SK-N-SH (cell line): ENCODE data around the gene KDM4C. TPM values are rescaled to one million over a fixed set of nuclear protein-coding genes. Genes with fewer than 3 reads are reported as not detected.
A peak's percentile ranks its signal among the peaks of the same experiment; 100 is the strongest.

Source experiments
- CTCF ChIA-PET: fragments of 300-600, 350-600 bp; formaldehyde crosslinking; extraction: SDS; loops from one replicate; lab custom pipeline; 2021; lab: Yijun Ruan, JAX
- POLR2A ChIA-PET: fragments of 350-600 bp; sonication (Branson Sonifier 250); formaldehyde crosslinking; extraction: SDS; loops from one replicate; lab custom pipeline; 2020; ENCODE audit warnings: antibody characterized with exemption, inconsistent platforms; lab: Yijun Ruan, JAX
- DNase-seq: peaks from one replicate; pipeline ENCODE4 v3.0.0; 2012
- H2AFZ ChIP-seq: fragments of 200-600 bp; sonication (generic); 2 replicates; pipeline ENCODE4 v1.8.1; 2016; ENCODE audit warnings: antibody characterized with exemption, mild to moderate bottlenecking, low read depth
- H3F3A ChIP-seq: fragments of 200-600 bp; sonication (generic); replicated peaks from 2 replicates; pipeline ENCODE3; 2016; ENCODE audit warnings: antibody characterized with exemption, mild to moderate bottlenecking; ENCODE audit not compliant: insufficient read depth
- H3K27ac ChIP-seq, 2 experiments: fragments of 200-500 bp in 1 of 2; fragments of 200-600 bp in 1 of 2; sonication (Bioruptor generic) in 1 of 2; sonication (generic), shearing (Covaris generic) in 1 of 2; 2 replicates each; pipeline versions ENCODE4 v1.5.1 to v1.6.1; 2014 to 2016; ENCODE audit warnings: low read depth in 2 of 2, inconsistent platforms in 1 of 2, low read length in 1 of 2, mild to moderate bottlenecking in 1 of 2, mixed read lengths in 1 of 2
- H3K27me3 ChIP-seq: fragments of 200-600 bp; sonication (generic), shearing (Covaris generic); 2 replicates; pipeline ENCODE4 v1.6.1; 2016; ENCODE audit warnings: mixed run types; ENCODE audit not compliant: insufficient read depth
- H3K36me3 ChIP-seq, 2 experiments: fragments of 200-500 bp in 1 of 2; fragments of 200-600 bp in 1 of 2; sonication (Bioruptor generic) in 1 of 2; sonication (generic) in 1 of 2; replicated peaks in 1 of 2; 2 replicates each; pipeline versions ENCODE3 to v1.5.1; 2014 to 2016; ENCODE audit warnings: low read length in 1 of 2, mild to moderate bottlenecking in 1 of 2; ENCODE audit not compliant: insufficient read depth in 2 of 2, control insufficient read depth in 1 of 2
- H3K4me1 ChIP-seq, 2 experiments: fragments of 200-500 bp in 1 of 2; fragments of 200-600 bp in 1 of 2; sonication (Bioruptor generic) in 1 of 2; sonication (generic), shearing (Covaris generic) in 1 of 2; 2 replicates each; pipeline versions ENCODE4 v1.5.1 to v1.6.1; 2014 to 2016; ENCODE audit warnings: low read depth in 1 of 2, low read length in 1 of 2, mixed run types in 1 of 2; ENCODE audit not compliant: insufficient read depth in 2 of 2, control insufficient read depth in 1 of 2
- H3K4me2 ChIP-seq: fragments of 200-600 bp; sonication (generic), shearing (Covaris generic); 2 replicates; pipeline ENCODE4 v1.6.1; 2017; ENCODE audit warnings: mixed run types
- H3K4me3 ChIP-seq, 2 experiments: fragments of 200-500 bp in 1 of 2; fragments of 200-600 bp in 1 of 2; sonication (Bioruptor generic) in 1 of 2; sonication (generic), shearing (Covaris generic) in 1 of 2; 2 replicates each; pipeline versions ENCODE4 v1.5.1 to v1.8.1; 2014 to 2016; ENCODE audit warnings: low read depth in 2 of 2, inconsistent platforms in 1 of 2, low read length in 1 of 2, mild to moderate bottlenecking in 1 of 2, mixed read lengths in 1 of 2, moderate library complexity in 1 of 2
- H3K79me2 ChIP-seq: fragments of 200-600 bp; sonication (generic); 2 replicates; pipeline ENCODE4 v1.8.1; 2017; ENCODE audit warnings: mild to moderate bottlenecking; ENCODE audit not compliant: insufficient read depth
- H3K9ac ChIP-seq: fragments of 200-600 bp; sonication (generic); 2 replicates; pipeline ENCODE4 v1.6.1; 2017; ENCODE audit warnings: mixed run types
- H3K9me2 ChIP-seq: fragments of 200-600 bp; sonication (generic); 2 replicates; pipeline ENCODE4 v1.6.1; 2017; ENCODE audit warnings: mixed run types
- H3K9me3 ChIP-seq: fragments of 200-600 bp; sonication (generic); 2 replicates; pipeline ENCODE4 v1.6.1; 2017; ENCODE audit warnings: mixed run types, mild to moderate bottlenecking, moderate library complexity
- H4K20me1 ChIP-seq: fragments of 200-600 bp; sonication (generic); 2 replicates; pipeline ENCODE4 v1.6.1; 2017; ENCODE audit warnings: mild to moderate bottlenecking, mixed run types; ENCODE audit not compliant: insufficient read depth
- ELF1 ChIP-seq: IDR thresholded peaks from 2 replicates; pipeline ENCODE4 v1.4.0; 2012
- EZH2phosphoT487 ChIP-seq: fragments of 200-600 bp; sonication (generic); IDR thresholded peaks from 2 replicates; pipeline ENCODE4 v1.6.1; 2017; ENCODE audit warnings: low read depth, mixed run types, mild to moderate bottlenecking, antibody characterized with exemption, moderate library complexity, borderline replicate concordance
- FOSL2 ChIP-seq: IDR thresholded peaks from 2 replicates; pipeline ENCODE4 v1.4.0; 2012; ENCODE audit warnings: low read depth, mild to moderate bottlenecking, moderate library complexity, borderline replicate concordance
- FOXM1 ChIP-seq: IDR thresholded peaks from 2 replicates; pipeline ENCODE4 v1.4.0; 2012; ENCODE audit warnings: low read depth, mild to moderate bottlenecking
- GABPA ChIP-seq: IDR thresholded peaks from 2 replicates; pipeline ENCODE4 v1.4.0; 2012; ENCODE audit warnings: low read depth, mild to moderate bottlenecking
- GATA2 ChIP-seq: sonication (generic); formaldehyde crosslinking; IDR thresholded peaks from 2 replicates; pipeline ENCODE4 v1.5.0; 2020; ENCODE audit warnings: mild to moderate bottlenecking, missing genetic modification reagents
- IRF3 ChIP-seq: fragments of 150-350 bp; IDR thresholded peaks from 2 replicates; pipeline ENCODE4 v1.6.1; 2016; ENCODE audit warnings: mild to moderate bottlenecking, low read depth, low read length
- JUND ChIP-seq: IDR thresholded peaks from 2 replicates; pipeline ENCODE4 v1.4.0; 2012
- MEF2A ChIP-seq: IDR thresholded peaks from 2 replicates; pipeline ENCODE4 v1.4.0; 2012; ENCODE audit warnings: low read depth, borderline replicate concordance
- MXI1 ChIP-seq: IDR thresholded peaks from 2 replicates; pipeline ENCODE4 v1.6.1; 2012; ENCODE audit warnings: mild to moderate bottlenecking, low read depth, low read length, improper control_type of control experiment
- NFIC ChIP-seq: IDR thresholded peaks from 2 replicates; pipeline ENCODE4 v1.4.0; 2012; ENCODE audit warnings: borderline replicate concordance
- NRF1 ChIP-seq: IDR thresholded peaks from 2 replicates; pipeline ENCODE4 v1.6.1; 2012; ENCODE audit warnings: low read depth, mild to moderate bottlenecking, low read length
- RCOR1 ChIP-seq: fragments of 150-350 bp; IDR thresholded peaks from 2 replicates; pipeline ENCODE4 v1.6.1; 2017; ENCODE audit warnings: antibody characterized with exemption, low read length
- RFX5 ChIP-seq: IDR thresholded peaks from 2 replicates; pipeline ENCODE4 v1.6.1; 2012; ENCODE audit warnings: mild to moderate bottlenecking, improper control_type of control experiment, low read length
- TAF1 ChIP-seq: IDR thresholded peaks from 2 replicates; pipeline ENCODE4 v1.6.1; 2012; ENCODE audit warnings: low read depth, mild to moderate bottlenecking, low read length, moderate library complexity, borderline replicate concordance
- YY1 ChIP-seq: IDR thresholded peaks from 2 replicates; pipeline ENCODE4 v1.4.0; 2012; ENCODE audit warnings: low read depth, mild to moderate bottlenecking
- WGBS: methylation state at CpG from one replicate; pipeline ENCODE4 v1.1.6; 2017; ENCODE audit warnings: low lambda C conversion rate; 5-methylcytosine and 5-hydroxymethylcytosine counted together
- polyA plus RNA-seq, 3 experiments: library from polyadenylated mRNA; depleted of rRNA; stranded (reverse); fragments of >200 nt; gene quantifications; 2 replicates each; pipeline ENCODE4 v1.2.3, GENCODE V29; 2012
- TF ChIP-seq, protein P1 (sequence below): fragments of 200-600 bp; sonication (generic); IDR thresholded peaks from 2 replicates; pipeline ENCODE4 v1.6.1; 2017; ENCODE audit warnings: antibody characterized with exemption, mild to moderate bottlenecking, moderate library complexity
- TF ChIP-seq, protein P2 (sequence below): IDR thresholded peaks from 2 replicates; pipeline ENCODE4; 2012
- TF ChIP-seq, protein P3 (sequence below): IDR thresholded peaks from 2 replicates; pipeline ENCODE4 v1.4.0; 2012; ENCODE audit warnings: low read depth, borderline replicate concordance
- TF ChIP-seq, protein P4 (sequence below): fragments of 150-350 bp; IDR thresholded peaks from 2 replicates; pipeline ENCODE4 v1.6.1; 2017; ENCODE audit warnings: antibody characterized with exemption, low read length, low read depth, borderline replicate concordance

Gene KDM4C
- polyA plus RNA-seq, 1 of the 3 experiments (the other 2 are of a cell fraction) = 9.4 TPM

DNA sequence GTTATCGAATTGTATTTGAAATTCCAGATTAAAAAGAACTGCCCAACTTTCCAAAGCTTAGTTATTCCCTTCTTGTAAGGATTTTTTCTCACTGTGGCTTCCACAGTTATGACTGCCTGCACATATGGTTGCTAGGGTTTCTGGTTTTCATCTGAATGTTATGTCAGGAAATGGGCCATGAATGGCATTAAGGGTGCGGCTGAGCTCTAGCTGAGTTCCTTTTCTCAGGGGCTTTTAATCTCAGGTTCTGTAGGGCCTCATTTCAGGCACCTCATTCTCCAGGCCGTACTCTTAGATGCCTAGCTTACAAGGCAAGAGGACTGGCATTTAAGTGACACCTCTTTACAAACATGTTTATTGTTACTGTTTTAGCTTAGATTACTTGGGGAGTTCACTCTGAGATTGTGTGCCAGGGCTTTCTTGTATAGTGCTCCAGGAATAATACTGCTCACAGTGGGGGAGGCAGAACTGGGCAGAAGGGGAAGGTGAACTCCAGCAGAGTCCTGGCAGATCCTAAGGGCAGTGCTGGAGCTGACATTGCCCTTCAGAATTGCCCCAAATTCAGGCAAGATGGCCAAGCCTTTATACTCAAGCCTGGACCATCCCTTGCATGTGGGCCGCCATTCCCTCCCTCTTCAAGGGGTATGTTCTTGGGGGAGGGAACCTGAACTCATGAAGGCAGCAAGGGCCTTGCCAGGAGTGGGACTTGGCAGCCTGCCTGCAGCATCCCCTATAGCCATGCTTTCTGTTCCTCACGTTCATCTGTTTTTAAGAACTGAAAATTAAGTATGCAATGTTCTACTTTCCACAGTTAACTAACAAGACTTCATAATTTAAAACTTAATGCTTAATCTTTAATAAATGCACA, 111.5 kb downstream of the KDM4C start (continued):
- TF ChIP-seq, protein P1, sequence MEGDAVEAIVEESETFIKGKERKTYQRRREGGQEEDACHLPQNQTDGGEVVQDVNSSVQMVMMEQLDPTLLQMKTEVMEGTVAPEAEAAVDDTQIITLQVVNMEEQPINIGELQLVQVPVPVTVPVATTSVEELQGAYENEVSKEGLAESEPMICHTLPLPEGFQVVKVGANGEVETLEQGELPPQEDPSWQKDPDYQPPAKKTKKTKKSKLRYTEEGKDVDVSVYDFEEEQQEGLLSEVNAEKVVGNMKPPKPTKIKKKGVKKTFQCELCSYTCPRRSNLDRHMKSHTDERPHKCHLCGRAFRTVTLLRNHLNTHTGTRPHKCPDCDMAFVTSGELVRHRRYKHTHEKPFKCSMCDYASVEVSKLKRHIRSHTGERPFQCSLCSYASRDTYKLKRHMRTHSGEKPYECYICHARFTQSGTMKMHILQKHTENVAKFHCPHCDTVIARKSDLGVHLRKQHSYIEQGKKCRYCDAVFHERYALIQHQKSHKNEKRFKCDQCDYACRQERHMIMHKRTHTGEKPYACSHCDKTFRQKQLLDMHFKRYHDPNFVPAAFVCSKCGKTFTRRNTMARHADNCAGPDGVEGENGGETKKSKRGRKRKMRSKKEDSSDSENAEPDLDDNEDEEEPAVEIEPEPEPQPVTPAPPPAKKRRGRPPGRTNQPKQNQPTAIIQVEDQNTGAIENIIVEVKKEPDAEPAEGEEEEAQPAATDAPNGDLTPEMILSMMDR = no peak
- TF ChIP-seq EZH2phosphoT487 (no peak), YY1 (no peak), RCOR1 (peak; percentile 36; the same call in 1 of the 2 replicates), FOXM1 (no peak), TAF1 (no peak), NFIC (no peak), MXI1 (0 out of 2 replicates have a peak, but pooled peaks have one; percentile 37), ELF1 (no peak), JUND (no peak)
- TF ChIP-seq, protein P2, sequence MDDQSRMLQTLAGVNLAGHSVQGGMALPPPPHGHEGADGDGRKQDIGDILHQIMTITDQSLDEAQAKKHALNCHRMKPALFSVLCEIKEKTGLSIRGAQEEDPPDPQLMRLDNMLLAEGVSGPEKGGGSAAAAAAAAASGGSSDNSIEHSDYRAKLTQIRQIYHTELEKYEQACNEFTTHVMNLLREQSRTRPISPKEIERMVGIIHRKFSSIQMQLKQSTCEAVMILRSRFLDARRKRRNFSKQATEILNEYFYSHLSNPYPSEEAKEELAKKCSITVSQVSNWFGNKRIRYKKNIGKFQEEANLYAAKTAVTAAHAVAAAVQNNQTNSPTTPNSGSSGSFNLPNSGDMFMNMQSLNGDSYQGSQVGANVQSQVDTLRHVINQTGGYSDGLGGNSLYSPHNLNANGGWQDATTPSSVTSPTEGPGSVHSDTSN = peak; percentile 53

- ChIA-PET CTCF (interaction anchor here (1.6 kb wide), 1 partner anchor 43 kb away, joined by 6 read pairs; no protein-coding TSS in a partner anchor), POLR2A (no interaction called here)
- Histone ChIP-seq H3K27me3 (no peaks in the 10 kb centered on the region), H3K79me2 (no peaks in the 10 kb centered on the region), H3K4me3 (no peak overlapping the region), H3K9ac (no peak overlapping the region), H3F3A (no peaks in the 10 kb centered on the region), H3K27ac (peak overlapping the region in 1 of 2 experiments; percentile 93; a peak in 2 of 4 replicates), H2AFZ (no peak overlapping the region), H3K4me2 (no peak overlapping the region), H3K4me1 (peaks cover 0 to 29% of the 10 kb centered on the region in 2 experiments; a peak in 2 of 4 replicates), H3K9me2 (no peaks in the 10 kb centered on the region), H3K36me3 (no peaks in the 10 kb centered on the region), H4K20me1 (no peaks in the 10 kb centered on the region), H3K9me3 (no peaks in the 10 kb centered on the region)
- TF ChIP-seq GABPA (no peak), IRF3 (no peak), YY1 (no peak), GATA2 (CRISPR knock-in tag) (no peak), RFX5 (no peak), NRF1 (no peak), FOSL2 (no peak), MEF2A (no peak), NFIC (no peak), TAF1 (no peak)
- TF ChIP-seq, protein P3, sequence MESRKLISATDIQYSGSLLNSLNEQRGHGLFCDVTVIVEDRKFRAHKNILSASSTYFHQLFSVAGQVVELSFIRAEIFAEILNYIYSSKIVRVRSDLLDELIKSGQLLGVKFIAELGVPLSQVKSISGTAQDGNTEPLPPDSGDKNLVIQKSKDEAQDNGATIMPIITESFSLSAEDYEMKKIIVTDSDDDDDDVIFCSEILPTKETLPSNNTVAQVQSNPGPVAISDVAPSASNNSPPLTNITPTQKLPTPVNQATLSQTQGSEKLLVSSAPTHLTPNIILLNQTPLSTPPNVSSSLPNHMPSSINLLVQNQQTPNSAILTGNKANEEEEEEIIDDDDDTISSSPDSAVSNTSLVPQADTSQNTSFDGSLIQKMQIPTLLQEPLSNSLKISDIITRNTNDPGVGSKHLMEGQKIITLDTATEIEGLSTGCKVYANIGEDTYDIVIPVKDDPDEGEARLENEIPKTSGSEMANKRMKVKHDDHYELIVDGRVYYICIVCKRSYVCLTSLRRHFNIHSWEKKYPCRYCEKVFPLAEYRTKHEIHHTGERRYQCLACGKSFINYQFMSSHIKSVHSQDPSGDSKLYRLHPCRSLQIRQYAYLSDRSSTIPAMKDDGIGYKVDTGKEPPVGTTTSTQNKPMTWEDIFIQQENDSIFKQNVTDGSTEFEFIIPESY = no peak
- TF ChIP-seq, protein P2 = no peak
- TF ChIP-seq, protein P4, sequence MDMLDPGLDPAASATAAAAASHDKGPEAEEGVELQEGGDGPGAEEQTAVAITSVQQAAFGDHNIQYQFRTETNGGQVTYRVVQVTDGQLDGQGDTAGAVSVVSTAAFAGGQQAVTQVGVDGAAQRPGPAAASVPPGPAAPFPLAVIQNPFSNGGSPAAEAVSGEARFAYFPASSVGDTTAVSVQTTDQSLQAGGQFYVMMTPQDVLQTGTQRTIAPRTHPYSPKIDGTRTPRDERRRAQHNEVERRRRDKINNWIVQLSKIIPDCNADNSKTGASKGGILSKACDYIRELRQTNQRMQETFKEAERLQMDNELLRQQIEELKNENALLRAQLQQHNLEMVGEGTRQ = no peak
- 100% methylated on average over 1 of the region's 1 CpG for whole genome bisulfite sequencing
- no peak for DNase-seq
Observed at GRCh38 chr9:6870149-6870548, 112.4 kb downstream of the KDM4C start.
